Measurements from ENCODE around the gene NAB1.
"Not testable (repeated sequence)": the region's sequence is repeated elsewhere in the genome, so short reads cannot be mapped to it uniquely, and the experiment has no call there.

The NAB1 gene, protein sequence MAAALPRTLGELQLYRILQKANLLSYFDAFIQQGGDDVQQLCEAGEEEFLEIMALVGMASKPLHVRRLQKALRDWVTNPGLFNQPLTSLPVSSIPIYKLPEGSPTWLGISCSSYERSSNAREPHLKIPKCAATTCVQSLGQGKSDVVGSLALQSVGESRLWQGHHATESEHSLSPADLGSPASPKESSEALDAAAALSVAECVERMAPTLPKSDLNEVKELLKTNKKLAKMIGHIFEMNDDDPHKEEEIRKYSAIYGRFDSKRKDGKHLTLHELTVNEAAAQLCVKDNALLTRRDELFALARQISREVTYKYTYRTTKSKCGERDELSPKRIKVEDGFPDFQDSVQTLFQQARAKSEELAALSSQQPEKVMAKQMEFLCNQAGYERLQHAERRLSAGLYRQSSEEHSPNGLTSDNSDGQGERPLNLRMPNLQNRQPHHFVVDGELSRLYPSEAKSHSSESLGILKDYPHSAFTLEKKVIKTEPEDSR

DNA sequence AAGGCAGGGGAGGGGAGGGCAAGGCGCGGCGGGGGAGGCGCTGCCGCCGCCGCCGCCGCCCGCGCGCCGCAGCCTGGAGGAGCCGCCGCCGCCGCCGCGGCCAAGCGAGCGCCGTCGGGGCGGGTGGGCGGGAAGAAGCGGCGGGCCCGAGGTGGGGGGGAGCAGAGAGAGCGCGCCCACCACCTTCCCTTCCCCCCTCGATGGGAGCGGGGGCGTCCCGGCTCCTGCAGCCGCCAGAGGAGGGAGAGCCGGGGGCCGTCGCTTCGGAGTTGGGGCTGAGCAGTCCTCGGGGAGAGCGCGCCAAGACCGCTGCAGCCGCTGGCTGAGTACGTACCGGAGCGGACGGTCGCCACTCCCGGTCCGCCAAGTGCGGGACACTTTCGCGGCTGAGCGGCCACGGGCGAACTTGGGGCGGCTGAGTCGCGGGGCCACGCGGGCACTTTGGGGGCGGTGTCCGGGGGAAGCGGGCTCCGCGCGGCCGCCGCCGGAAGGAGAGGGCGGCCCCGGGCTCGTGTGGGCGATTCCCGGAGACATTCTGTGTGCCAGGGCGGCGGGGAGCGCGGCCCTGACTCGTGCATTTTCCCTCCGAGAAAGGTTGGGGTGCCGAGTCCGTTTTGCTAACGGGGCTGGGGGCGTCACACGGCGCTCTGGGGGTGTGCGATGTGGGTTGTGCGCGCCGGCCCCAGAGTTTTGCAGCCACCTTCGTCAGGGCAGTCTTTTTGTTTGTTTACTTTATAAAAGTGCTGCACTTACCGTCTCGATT lies at the start of gene NAB1:
Gene NAB1 (plus strand): TSS at position 49 of the 763 bp plus-strand sequence. CDS start 10,094 bp downstream, outside the sequence.
- no peak for DNase-seq

DNA sequence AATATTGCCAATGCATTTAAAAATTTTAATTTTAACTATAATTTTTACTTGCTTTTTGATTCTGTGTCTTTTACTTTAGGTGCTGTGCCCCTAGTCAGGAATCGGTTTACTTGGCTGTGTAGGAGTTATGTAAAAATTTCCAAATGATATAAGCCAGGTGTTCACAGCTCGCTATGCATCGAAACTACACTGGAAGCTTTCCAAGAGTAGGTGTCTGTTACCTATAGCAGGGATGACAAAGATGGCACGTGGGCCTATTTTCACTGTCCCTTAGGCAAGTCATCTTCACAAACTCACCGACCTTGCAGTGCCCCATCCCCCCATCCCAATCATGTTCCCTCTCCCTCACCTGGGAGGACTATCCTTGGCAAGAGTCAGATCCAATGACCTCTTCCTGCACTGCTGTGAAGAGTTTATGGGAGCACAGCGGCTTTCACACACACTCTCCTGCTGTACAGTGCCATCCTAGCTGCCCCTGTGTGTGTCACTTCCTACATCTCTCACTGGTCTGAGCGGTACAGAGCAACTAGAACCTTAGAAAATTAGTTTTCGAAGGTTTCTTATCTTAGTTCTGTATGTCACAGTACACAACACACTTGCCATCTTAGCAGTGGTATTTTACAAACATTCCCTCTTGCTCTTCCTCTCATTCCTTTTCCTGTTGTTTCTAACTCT lies 49.2 kb upstream of the NAB1 start:
- no peak for DNase-seq

GRCh38 chr2:190600293-190601103 lies 48.4 kb upstream of the NAB1 start:
- no peak for DNase-seq

GRCh38 chr2:190603374-190603773 lies 45.5 kb upstream of the NAB1 start:
- DNase-seq, result no peak

- DNase-seq, result no peak
Observed at GRCh38 chr2:190607014-190607597, 41.8 kb upstream of the NAB1 start.

DNA sequence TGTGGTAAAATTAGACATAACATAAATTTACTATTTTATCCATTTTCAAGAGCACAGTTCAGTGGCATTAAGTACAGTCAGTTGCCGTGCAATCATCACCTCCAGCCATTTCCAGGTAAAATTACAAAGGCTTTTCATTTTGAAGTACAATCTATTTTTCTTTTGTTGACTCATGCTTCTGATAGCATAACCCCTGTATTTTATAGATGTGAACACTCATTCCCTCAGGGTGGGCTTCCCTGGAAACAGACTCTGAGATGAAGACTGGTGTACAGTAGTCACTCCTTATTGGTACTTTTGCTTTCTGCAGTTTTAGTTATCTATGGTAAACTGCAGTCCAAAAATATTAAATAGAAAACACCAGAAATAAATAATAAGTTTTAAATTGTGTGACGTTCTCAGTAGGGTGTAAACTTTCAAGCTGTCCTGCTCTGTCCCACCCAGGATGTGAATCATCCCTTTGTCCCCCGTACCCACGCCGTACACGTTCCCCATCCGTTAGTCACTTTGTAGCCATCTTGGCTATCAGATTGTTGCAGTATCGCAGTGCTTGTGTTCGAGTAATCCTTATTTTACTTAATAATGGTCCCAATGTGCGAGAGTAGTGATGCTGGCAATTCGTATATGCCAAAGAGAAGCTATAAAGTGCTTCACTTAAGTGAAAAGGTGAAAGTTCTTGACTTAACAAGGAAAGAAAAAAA lies 41.1 kb upstream of the NAB1 start:
- no peak for DNase-seq

DNA sequence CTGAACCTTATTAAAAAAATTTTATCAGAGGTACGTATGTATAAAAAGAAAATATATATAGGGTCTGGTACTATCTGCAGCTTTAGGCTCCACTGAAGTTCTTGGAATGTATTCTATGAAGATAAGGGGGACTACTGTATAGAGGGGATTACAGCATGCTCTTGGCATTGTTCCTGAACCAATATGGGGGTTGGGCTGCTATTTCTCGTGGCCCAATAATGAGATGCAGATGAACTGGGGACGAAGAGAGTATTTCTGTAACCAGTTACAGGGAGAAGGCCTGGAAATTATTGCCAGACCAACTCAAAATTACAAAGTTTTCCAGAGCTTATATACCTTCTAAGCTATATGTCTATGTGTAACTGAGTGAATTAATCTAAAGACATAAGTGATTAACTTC lies 40.0 kb upstream of the NAB1 start:
- DNase-seq, result not testable (repeated sequence)

- not testable (repeated sequence) for DNase-seq
Observed at GRCh38 chr2:190609397-190609796, 39.5 kb upstream of the NAB1 start.

DNA sequence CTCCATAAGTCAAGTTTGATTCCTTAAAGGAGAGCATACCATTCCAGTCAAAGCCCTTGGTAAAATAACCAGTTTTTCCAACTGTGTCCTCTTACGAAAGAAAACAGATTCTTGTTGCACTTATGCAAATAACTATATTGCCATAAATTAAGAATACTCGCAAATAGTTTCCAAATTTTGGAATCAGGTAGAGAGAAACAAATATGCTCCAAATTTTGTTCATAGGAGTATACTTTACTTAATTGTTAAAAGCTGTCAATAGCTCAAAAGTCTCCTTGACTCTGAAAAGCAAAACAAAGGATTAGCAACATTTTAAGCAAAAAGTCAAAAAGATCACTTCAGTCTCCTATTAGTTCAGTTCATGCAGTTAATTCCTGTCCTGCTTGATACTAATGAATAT lies 38.4 kb upstream of the NAB1 start:
- DNase-seq, result not testable (repeated sequence)

- DNase-seq, result no peak
Observed at GRCh38 chr2:190615555-190616200, 33.2 kb upstream of the NAB1 start.

DNA sequence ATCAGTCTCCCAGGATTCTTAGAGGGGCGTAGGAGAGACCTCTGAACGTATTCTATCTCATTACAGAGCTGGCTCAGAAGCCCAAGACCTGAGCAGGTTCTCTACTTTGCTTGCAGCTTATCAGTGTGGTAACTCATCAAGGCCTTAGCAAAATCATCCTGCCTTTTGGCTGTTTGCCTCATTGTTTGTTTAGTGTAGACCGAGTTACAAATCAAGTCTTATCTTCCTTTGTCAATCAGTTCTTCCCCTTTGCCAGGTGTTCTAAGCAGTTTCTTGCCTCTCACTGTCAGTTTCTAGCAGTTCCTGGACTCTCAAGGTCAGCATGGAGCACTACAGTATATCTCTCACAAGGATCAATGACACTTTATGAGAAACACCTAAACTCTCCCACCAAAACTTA lies 30.9 kb upstream of the NAB1 start:
- DNase-seq, result no peak

DNA sequence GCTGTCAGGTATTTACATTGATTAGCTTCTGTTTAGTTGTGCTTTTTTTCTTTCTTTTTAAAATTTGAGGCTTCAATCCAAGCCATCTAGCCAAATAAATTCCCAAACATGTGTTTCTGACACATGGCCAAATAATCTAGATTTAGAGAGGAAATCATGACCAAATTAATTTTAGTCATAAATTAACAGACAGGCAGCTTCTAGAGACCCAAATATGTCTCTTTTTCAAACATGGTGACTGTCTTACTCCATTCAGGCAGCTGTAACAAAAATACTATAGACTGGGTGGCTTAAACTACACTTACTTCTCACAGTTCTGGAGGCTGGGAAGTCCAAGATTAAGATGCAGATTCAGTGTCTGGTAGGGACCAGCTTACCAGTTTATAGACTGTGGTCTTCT lies 23.2 kb upstream of the NAB1 start:
- DNase-seq, result no peak

- no peak for DNase-seq
Observed at GRCh38 chr2:190626641-190627210, 22.2 kb upstream of the NAB1 start.

DNA sequence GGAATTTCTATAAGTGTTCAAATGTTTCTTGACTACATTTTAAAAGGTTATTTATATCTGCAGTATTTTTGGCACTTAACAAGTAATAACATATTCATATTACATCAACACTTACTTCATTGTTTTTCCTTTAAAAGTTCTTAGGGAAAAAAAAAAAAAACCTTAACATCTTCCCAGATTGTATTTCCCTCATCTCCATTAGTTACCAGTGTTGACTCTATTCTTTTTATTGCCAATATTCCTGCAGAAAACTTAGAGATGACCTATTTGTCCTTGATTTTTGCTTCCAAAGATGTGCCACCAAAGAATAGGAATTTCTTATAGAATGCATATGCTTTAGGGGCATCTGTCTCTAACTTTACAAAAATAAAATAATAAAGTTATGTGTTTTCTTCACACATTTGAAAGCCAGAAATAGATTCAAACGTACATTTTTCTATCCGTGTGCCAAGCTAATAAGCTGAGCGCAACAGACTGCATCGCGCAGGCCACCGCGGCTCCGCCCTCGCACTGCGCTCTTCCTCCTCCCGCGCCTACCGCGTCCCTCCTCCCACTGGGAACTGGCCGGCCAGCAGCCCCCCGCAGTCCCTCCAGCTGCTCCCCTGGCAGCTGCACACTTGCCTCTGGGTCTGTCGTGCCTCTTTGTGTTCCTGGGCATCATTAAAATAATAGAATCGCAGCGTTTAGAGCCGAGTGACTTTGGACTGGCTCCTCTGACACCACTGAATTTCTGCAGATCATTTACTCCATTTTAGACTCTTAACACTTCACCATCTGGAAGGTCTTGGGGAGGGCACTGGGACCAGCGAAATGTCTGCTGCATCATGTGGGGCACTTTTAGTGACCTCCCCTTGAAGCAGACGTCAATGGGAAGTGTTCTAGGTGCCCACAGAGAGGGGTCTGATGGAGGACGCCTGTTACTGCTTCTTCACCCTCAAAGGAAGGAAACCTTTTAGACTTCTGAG lies 21.2 kb upstream of the NAB1 start:
- DNase-seq, result no peak

DNA sequence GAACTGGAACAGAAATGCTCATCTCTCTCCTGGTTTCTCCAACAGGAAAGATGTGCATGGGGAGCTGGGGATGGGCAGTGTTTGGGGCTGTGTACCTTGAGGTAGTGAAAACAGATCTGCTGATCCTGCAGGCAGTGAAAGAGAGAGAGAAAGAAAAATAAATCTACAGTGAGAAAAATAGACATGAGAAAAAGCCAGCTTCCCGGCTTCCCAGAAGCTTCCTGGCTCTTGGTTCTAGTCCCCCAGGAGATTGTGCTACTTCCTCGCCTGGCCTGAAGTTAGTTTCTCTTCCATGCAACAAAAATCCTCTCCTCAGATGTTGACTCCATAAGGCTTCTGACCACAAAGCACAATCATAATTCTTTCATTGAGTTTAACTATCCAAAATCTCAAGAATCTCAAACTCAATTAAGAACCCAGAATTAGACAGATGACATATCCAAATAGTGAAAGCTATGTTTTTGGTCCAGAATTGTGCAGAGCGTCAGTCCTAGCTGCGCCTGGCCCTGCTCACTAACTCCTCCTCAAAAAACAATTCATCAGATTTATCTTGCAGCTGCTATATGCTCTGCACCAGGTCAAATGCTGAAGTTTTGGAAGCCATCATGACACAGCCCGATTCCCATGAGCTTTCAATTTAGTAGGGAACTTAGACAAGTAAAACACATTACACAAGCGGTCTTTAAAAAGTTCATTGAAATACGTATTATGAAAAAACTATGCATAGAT lies 20.1 kb upstream of the NAB1 start:
- DNase-seq, result no peak

DNA sequence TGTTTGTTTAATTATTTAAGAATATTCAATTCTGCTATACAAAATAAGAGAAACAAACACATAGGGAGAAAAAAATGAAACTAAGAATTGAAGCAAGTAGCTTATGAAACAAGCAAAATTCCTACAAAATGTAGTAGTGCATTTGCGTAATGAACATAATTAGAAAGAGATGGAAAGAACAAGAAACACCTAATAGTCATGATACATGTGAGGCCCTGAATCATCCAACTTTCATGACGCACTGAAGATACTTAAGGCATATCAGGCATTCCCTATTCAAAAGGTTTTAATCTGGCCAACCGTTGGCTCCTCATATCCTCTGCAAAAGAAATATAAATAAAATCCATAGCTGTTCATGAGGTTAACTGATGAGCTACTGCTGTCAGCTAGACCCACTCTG lies 14.5 kb upstream of the NAB1 start:
- no peak for DNase-seq

GRCh38 chr2:190635781-190636180 lies 13.1 kb upstream of the NAB1 start:
- no peak for DNase-seq

- no peak for DNase-seq
Observed at GRCh38 chr2:190636361-190636760, 12.5 kb upstream of the NAB1 start.

GRCh38 chr2:190637281-190637734 lies 11.6 kb upstream of the NAB1 start:
- DNase-seq, result no peak
